Panc1 (cell line): Measurements from ENCODE around the gene MTR.

Source experiments
- CTCF ChIP-seq: fragments of 450-650 bp; IDR thresholded peaks from 2 replicates; pipeline ENCODE4 v1.5.1; 2017; ENCODE audit warnings: mild to moderate bottlenecking
- POLR2AphosphoS5 ChIP-seq: IDR thresholded peaks from 2 replicates; pipeline ENCODE4 v1.6.1; 2012; ENCODE audit warnings: mild to moderate bottlenecking, low read depth, low read length, moderate library complexity
- SIN3A ChIP-seq: IDR thresholded peaks from 2 replicates; pipeline ENCODE4 v1.6.1; 2012; ENCODE audit warnings: low read depth, mild to moderate bottlenecking, low read length, moderate library complexity, borderline replicate concordance; ENCODE audit not compliant: insufficient read depth
- TCF7L2 ChIP-seq: IDR thresholded peaks from 2 replicates; pipeline ENCODE4 v1.6.1; 2011; ENCODE audit warnings: mild to moderate bottlenecking, low read depth, low read length, inconsistent platforms

GRCh38 chr1:236869911-236870310, 74.8 kb downstream of the MTR start:
- TF ChIP-seq CTCF (no peak), TCF7L2 (no peak), POLR2AphosphoS5 (no peak), SIN3A (no peak)
